Spinal cord (tissue), 10 donors: ENCODE results near the gene PCNA. TPM values are rescaled to one million over a fixed set of nuclear protein-coding genes. Genes with fewer than 3 reads are reported as not detected.

Experiments used
- DNase-seq, 6 donors: peaks; one replicate each; pipeline versions ENCODE4 v3.0.0 to v3.0.0-alpha.2; 2013 to 2015; ENCODE audit warnings: low spot score in 6 of 6, low read depth in 4 of 6
- H3K27ac ChIP-seq: one replicate; pipeline ENCODE4 v1.5.1; 2013; ENCODE audit warnings: low read depth, low read length, control low read depth
- H3K27me3 ChIP-seq: one replicate; pipeline ENCODE4 v1.6.1; 2013; ENCODE audit warnings: low read length; ENCODE audit not compliant: control insufficient read depth, insufficient read depth
- H3K36me3 ChIP-seq: one replicate; pipeline ENCODE4 v1.6.1; 2013; ENCODE audit warnings: low read length; ENCODE audit not compliant: control insufficient read depth, insufficient read depth
- H3K4me1 ChIP-seq: one replicate; pipeline ENCODE4 v1.6.1; 2013; ENCODE audit warnings: low read length; ENCODE audit not compliant: control insufficient read depth, insufficient read depth
- H3K4me3 ChIP-seq: one replicate; pipeline ENCODE4 v1.5.1; 2013; ENCODE audit warnings: low read depth, low read length, control low read depth
- H3K9me3 ChIP-seq: one replicate; pipeline ENCODE4 v1.6.1; 2013; ENCODE audit warnings: low read length; ENCODE audit not compliant: control insufficient read depth, insufficient read depth
- WGBS: methylation state at CpG from one replicate; pipeline ENCODE4 v1.1.5; 2013; ENCODE audit warnings: missing lambda C conversion rate; ENCODE audit not compliant: insufficient coverage; 5-methylcytosine and 5-hydroxymethylcytosine counted together
- long read RNA-seq, 4 donors: transcript quantifications; one replicate each; lab custom pipeline, GENCODE V29; 2026
- polyA plus RNA-seq, 2 donors: library from polyadenylated mRNA; unstranded; fragments of 120-200 nt; gene quantifications; one replicate each; pipeline ENCODE4 v1.2.1, GENCODE V29; 2013; ENCODE audit not compliant: insufficient read length in 2 of 2
- total RNA-seq, 2 donors: library from RNA; depleted of rRNA in 1 of 2; stranded (reverse); fragments of 120-200 nt in 1 of 2; fragments of >200 nt in 1 of 2; gene quantifications; one replicate each; pipeline versions ENCODE4 v1.2.3 to v1.2.4, GENCODE V29; 2013 to 2014
- donor health status: healthy.

PCNA gene
- total RNA-seq (100 to 1,000 TPM in 1 of 2 donors, 10 to 100 TPM in 1; 60.4 to 102 TPM), polyA plus RNA-seq (10 to 100 TPM; 83.5 to 86.6 TPM)
- long read RNA-seq, donor 1, transcript PCNA-201 (6 exons, 1,344 nt), result major isoform, 34 of 38 reads
- long read RNA-seq, donor 1, partial matches to known transcripts, result 0 of 38 reads
- long read RNA-seq, donor 1, other reads (novel, unspliced or antisense), result 0 of 38 reads
- long read RNA-seq, donor 2, transcript PCNA-201 (6 exons, 1,344 nt), result major isoform, 6 of 6 reads
- long read RNA-seq, donor 2, partial matches to known transcripts, result 0 of 6 reads
- long read RNA-seq, donor 2, other reads (novel, unspliced or antisense), result 0 of 6 reads
- long read RNA-seq, donor 3, transcript PCNA-201 (6 exons, 1,344 nt), result major isoform, 15 of 21 reads
- long read RNA-seq, donor 3, partial matches to known transcripts, result 5 of 21 reads
- long read RNA-seq, donor 3, other reads (novel, unspliced or antisense), result 0 of 21 reads
- long read RNA-seq, donor 4, transcript PCNA-202 (7 exons, 1,359 nt), result minor isoform, 7 of 73 reads
- long read RNA-seq, donor 4, transcript PCNA-201 (6 exons, 1,344 nt), result major isoform, 61 of 73 reads
- long read RNA-seq, donor 4, partial matches to known transcripts, result 5 of 73 reads
- long read RNA-seq, donor 4, other reads (novel, unspliced or antisense), result 0 of 73 reads

GRCh38 chr20:5119435-5120184, at the start of gene PCNA:
TSS of gene PCNA (minus strand) at chr20:5119958. CDS start at chr20:5119798, 160 bp downstream.
- Histone ChIP-seq H3K27ac (peak within 1 kb of the TSS; percentile 97), H3K4me3 (peak within 1 kb of the TSS; percentile 96), H3K4me1 (peaks cover 13% of the 10 kb centered on the region), H3K9me3 (no peaks in the 10 kb centered on the region), H3K36me3 (peaks cover 5% of the 10 kb centered on the region), H3K27me3 (no peaks in the 10 kb centered on the region)
- WGBS, result under 1% methylated on average over 71 of the region's 71 CpGs
- DNase-seq, result peak; percentile 84 to 99 (median 92)

GRCh38 chr20:5168651-5169396, 49.1 kb upstream of the PCNA start:
- Histone ChIP-seq H3K36me3 (peaks cover 4% of the 10 kb centered on the region), H3K27me3 (no peaks in the 10 kb centered on the region), H3K27ac (no peak overlapping the region), H3K4me1 (peaks cover 42% of the 10 kb centered on the region), H3K4me3 (no peak overlapping the region), H3K9me3 (no peaks in the 10 kb centered on the region)
- 50% methylated on average over 2 of the region's 3 CpGs for WGBS
- DNase-seq, result no peak

GRCh38 chr20:5164645-5165625, 45.2 kb upstream of the PCNA start:
- Histone ChIP-seq H3K27me3 (no peaks in the 10 kb centered on the region), H3K4me1 (peaks cover 14% of the 10 kb centered on the region), H3K4me3 (no peak overlapping the region), H3K9me3 (no peaks in the 10 kb centered on the region), H3K27ac (no peak overlapping the region), H3K36me3 (no peaks in the 10 kb centered on the region)
- peak in 1 of 6 donors; percentile 38 for DNase-seq
- 100% methylated on average over 5 of the region's 13 CpGs for WGBS

GRCh38 chr20:5161536-5162164, 41.9 kb upstream of the PCNA start:
- Histone ChIP-seq H3K9me3 (no peaks in the 10 kb centered on the region), H3K4me3 (no peak overlapping the region), H3K4me1 (no peaks in the 10 kb centered on the region), H3K27me3 (no peaks in the 10 kb centered on the region), H3K27ac (no peak overlapping the region), H3K36me3 (no peaks in the 10 kb centered on the region)
- DNase-seq, result no peak
- 100% methylated on average over 3 of the region's 6 CpGs for WGBS

- Histone ChIP-seq H3K4me1 (no peaks in the 10 kb centered on the region), H3K27ac (no peak overlapping the region), H3K36me3 (no peaks in the 10 kb centered on the region), H3K9me3 (no peaks in the 10 kb centered on the region), H3K27me3 (no peaks in the 10 kb centered on the region), H3K4me3 (no peak overlapping the region)
- DNase-seq, result no peak
Observed at GRCh38 chr20:5160882-5161281, 41.1 kb upstream of the PCNA start.

GRCh38 chr20:5159928-5160327, 40.2 kb upstream of the PCNA start:
- Histone ChIP-seq H3K27ac (no peak overlapping the region), H3K9me3 (no peaks in the 10 kb centered on the region)
- 55% methylated on average over 3 of the region's 3 CpGs for WGBS

GRCh38 chr20:5156675-5157448, 37.1 kb upstream of the PCNA start:
- Histone ChIP-seq H3K4me1 (no peaks in the 10 kb centered on the region), H3K27me3 (no peaks in the 10 kb centered on the region), H3K4me3 (no peak overlapping the region), H3K27ac (no peak overlapping the region), H3K9me3 (no peaks in the 10 kb centered on the region), H3K36me3 (no peaks in the 10 kb centered on the region)
- WGBS, result 77% methylated on average over 4 of the region's 4 CpGs
- no peak for DNase-seq

More at GRCh38 chr20:5159928-5160327, 40.2 kb upstream of the PCNA start:
- H3K4me1 ChIP-seq, result no peaks in the 10 kb centered on the region
- H3K27me3 ChIP-seq, result no peaks in the 10 kb centered on the region
- no peaks in the 10 kb centered on the region for H3K36me3 ChIP-seq
- H3K4me3 ChIP-seq, result no peak overlapping the region
- DNase-seq, result no peak

- Histone ChIP-seq H3K27me3 (no peaks in the 10 kb centered on the region), H3K4me1 (peaks cover 1% of the 10 kb centered on the region), H3K9me3 (no peaks in the 10 kb centered on the region), H3K27ac (no peak overlapping the region), H3K4me3 (no peak overlapping the region), H3K36me3 (peaks cover 2% of the 10 kb centered on the region)
- WGBS, result no CpG with 5 or more reads among the region's 2 CpGs
- no peak for DNase-seq
Observed at GRCh38 chr20:5155404-5155803, 35.6 kb upstream of the PCNA start.
